NCI-H2196 (cell line): ENCODE results near the gene HOTAIR.
A peak's percentile ranks its signal among the peaks of the same experiment; 100 is the strongest.

Source experiments
- DNase-seq: peaks from one replicate; lab custom pipeline; 2025; ENCODE audit not compliant: unreplicated experiment; lab: John Stamatoyannopoulos, UW

HOTAIR gene

GRCh38 chr12:53974084-53975063 is at the start of gene HOTAIR:
Gene HOTAIR, minus strand, starts transcription at chr12:53974954.
- peak; percentile 34 for DNase-seq

GRCh38 chr12:54024127-54024526 is 49.4 kb upstream of the HOTAIR start:
- no peak for DNase-seq

- no peak for DNase-seq
These were observed 48.5 kb upstream of the HOTAIR start for GRCh38 chr12:54022960-54023884.

GRCh38 chr12:54021432-54022013 is 46.8 kb upstream of the HOTAIR start:
- no peak for DNase-seq

- no peak for DNase-seq
These were observed 46.0 kb upstream of the HOTAIR start for GRCh38 chr12:54020591-54021405.

GRCh38 chr12:54019924-54020590 is 45.3 kb upstream of the HOTAIR start:
- DNase-seq: no peak

GRCh38 chr12:54019091-54019811 is 44.5 kb upstream of the HOTAIR start:
- DNase-seq: no peak

- peak; percentile 45 for DNase-seq
These were observed 43.8 kb upstream of the HOTAIR start for GRCh38 chr12:54018468-54018984.

- peak; percentile 97 for DNase-seq
These were observed 43.2 kb upstream of the HOTAIR start for GRCh38 chr12:54017878-54018467.

GRCh38 chr12:54017027-54017788 is 42.5 kb upstream of the HOTAIR start:
- peak; percentile 72 for DNase-seq

GRCh38 chr12:54016478-54016964 is 41.8 kb upstream of the HOTAIR start:
- DNase-seq: peak; percentile 68

GRCh38 chr12:54016051-54016450 is 41.3 kb upstream of the HOTAIR start:
- DNase-seq: no peak

GRCh38 chr12:54015018-54015931 is 40.5 kb upstream of the HOTAIR start:
- no peak for DNase-seq

- DNase-seq: no peak
These were observed 39.7 kb upstream of the HOTAIR start for GRCh38 chr12:54014377-54015017.

- no peak for DNase-seq
These were observed 38.1 kb upstream of the HOTAIR start for GRCh38 chr12:54012631-54013409.
